Stimulated activated CD4-positive, alpha-beta T cell treated with anti-CD3 and anti-CD28 coated beads, Interleukin-15, amount 100 ng/mL, for 1 hour (primary cell): ENCODE data around the gene PPM1H.
"Not testable (repeated sequence)": the region's sequence is repeated elsewhere in the genome, so short reads cannot be mapped to it uniquely, and the experiment has no call there.

ENCODE experiments used
- DNase-seq, 2 donors: peaks; one replicate each; pipeline ENCODE4 v3.0.0-alpha.2; 2020; ENCODE audit warnings: low read depth in 1 of 2, low spot score in 1 of 2

Gene PPM1H

GRCh38 chr12:62934799-62935674 is at the start of gene PPM1H:
Gene PPM1H (minus strand): TSS chr12:62935150. CDS start chr12:62934736, 414 bp downstream.
- DNase-seq: no peak

- DNase-seq: no peak
Observed at GRCh38 chr12:62983594-62983993, 48.6 kb upstream of the PPM1H start.

GRCh38 chr12:62978768-62979167 is 43.8 kb upstream of the PPM1H start:
- no peak for DNase-seq

GRCh38 chr12:62977883-62978282 is 42.9 kb upstream of the PPM1H start:
- no peak for DNase-seq

- DNase-seq: no peak
Observed at GRCh38 chr12:62977418-62977817, 42.5 kb upstream of the PPM1H start.

- DNase-seq: no peak
Observed at GRCh38 chr12:62976110-62976662, 41.2 kb upstream of the PPM1H start.

- no peak for DNase-seq
Observed at GRCh38 chr12:62971769-62972525, 37.0 kb upstream of the PPM1H start.

GRCh38 chr12:62969695-62970094 is 34.7 kb upstream of the PPM1H start:
- no peak for DNase-seq

GRCh38 chr12:62967701-62968100 is 32.8 kb upstream of the PPM1H start:
- no peak for DNase-seq

- no peak for DNase-seq
Observed at GRCh38 chr12:62966990-62967506, 32.1 kb upstream of the PPM1H start.

- DNase-seq: not testable (repeated sequence)
Observed at GRCh38 chr12:62966446-62966989, 31.6 kb upstream of the PPM1H start.

- not testable (repeated sequence) for DNase-seq
Observed at GRCh38 chr12:62965700-62966099, 30.8 kb upstream of the PPM1H start.

GRCh38 chr12:62965242-62965641 is 30.3 kb upstream of the PPM1H start:
- not testable (repeated sequence) for DNase-seq

- no peak for DNase-seq
Observed at GRCh38 chr12:62963486-62964041, 28.6 kb upstream of the PPM1H start.

GRCh38 chr12:62960324-62960723 is 25.4 kb upstream of the PPM1H start:
- DNase-seq: no peak

GRCh38 chr12:62959745-62960144 is 24.8 kb upstream of the PPM1H start:
- no peak for DNase-seq

- no peak for DNase-seq
Observed at GRCh38 chr12:62957233-62957953, 22.4 kb upstream of the PPM1H start.

GRCh38 chr12:62955678-62956077 is 20.7 kb upstream of the PPM1H start:
- DNase-seq: no peak

GRCh38 chr12:62950317-62950716 is 15.4 kb upstream of the PPM1H start:
- DNase-seq: no peak

GRCh38 chr12:62948123-62948522 is 13.2 kb upstream of the PPM1H start:
- no peak for DNase-seq
